Activated T-helper 1 cell treated with Interleukin-2 at 50 U/mL for 16 hours (primary cell): ENCODE data around the gene ZNF236.

Experiments
- DNase-seq: peaks from one replicate; pipeline ENCODE4 v3.0.0-alpha.2; 2020; ENCODE audit warnings: low read depth

The ZNF236 gene

DNA sequence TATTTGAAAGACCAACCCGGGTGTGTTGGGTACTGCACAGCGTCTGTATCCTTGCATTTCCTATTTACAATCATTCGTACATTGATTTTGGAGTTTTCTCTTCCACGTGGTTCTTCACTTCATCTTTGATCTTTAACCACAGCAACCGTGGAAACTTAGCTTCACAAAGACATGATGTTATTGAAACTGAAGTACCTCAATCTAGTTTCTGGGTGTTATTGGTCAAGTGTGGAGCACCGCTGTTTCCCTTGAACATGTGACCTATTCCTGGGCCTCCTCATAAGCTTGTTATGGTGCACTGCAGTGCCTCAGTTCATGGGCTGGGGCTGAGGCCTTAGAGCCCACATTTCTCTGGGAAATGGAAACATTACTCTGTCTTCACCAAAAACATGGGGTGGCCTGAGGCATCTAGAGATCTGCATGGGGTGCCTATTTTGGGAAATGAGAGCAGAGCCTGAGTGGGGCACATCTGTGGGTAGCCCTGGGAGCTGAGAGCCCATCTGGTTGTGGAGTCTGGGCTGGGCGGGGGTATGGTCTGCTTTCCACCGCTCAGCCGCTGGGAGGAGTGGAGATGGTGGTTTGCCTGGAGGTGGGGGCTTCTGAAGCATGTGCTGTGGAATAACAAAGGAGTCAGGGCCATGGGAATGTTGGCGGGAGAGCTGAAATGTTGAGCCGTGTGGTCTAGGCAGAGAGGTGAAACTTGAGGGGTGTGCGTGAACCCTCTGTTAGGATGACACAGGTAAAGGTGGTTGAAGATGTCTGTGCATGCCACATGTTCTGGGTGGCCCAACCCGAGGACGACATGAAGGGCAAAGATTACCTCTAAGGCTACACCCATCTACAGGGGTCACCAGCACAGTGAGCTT, 37.4 kb downstream of the ZNF236 start:
- DNase-seq: no peak

DNA sequence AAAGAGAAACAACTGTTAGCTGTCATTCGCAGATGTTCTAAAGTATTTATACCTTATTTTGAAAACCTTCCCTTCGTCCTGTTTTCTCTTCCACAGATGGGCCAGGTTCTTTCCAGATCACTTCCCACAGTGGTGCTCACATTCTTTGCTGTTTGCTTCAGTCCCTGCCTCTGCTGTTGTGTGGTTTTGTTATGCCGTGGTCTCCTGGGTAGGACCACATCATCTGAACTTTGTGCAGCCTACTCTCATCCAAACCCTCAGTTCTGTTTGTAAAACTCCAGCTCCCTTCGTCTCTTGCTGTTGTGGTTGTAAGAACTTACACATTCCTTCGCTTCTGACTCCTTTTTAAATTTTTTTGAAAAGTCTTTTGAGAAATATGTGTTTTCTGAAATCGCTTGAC, 38.1 kb downstream of the ZNF236 start:
- DNase-seq: no peak

DNA sequence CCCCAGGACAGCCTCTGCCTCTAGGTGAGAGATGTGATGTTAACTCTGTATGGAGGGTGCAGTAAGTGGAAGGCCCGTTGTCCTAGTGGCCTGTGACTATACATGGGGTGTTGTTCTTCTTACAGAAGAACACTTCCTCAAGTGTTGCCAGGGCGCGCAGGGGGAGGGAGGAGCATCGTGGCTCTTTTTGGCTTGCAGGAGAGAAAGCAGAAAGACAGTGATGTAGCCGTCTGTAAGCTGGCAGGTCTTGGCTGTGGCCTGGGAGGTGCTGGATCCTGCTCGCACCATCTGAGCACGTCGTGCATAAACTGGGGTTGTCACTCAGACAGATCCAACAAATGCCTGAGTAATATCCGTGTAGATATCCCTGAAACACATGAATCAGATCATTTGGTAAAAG, 44.3 kb downstream of the ZNF236 start:
- DNase-seq: no peak

DNA sequence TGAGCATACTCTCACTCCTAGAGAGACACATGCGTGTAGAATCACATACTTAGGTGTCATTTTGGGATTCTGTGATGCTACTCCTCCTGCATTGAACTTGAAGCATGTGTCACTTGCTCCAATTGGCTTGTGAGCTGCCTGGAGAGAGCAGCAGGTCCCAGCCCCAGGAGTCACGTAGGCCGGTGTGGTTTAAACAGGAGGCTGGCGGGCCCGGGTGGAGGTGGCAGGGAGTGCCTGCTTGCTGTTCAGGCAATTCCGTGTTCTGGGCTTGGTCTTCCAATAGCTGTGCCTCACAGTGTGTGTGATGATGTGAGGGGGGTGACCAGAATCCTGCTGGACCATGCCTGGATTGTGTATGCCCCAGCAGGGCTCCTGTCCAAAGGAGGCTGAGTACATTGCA, 51.0 kb downstream of the ZNF236 start:
- DNase-seq: no peak

DNA sequence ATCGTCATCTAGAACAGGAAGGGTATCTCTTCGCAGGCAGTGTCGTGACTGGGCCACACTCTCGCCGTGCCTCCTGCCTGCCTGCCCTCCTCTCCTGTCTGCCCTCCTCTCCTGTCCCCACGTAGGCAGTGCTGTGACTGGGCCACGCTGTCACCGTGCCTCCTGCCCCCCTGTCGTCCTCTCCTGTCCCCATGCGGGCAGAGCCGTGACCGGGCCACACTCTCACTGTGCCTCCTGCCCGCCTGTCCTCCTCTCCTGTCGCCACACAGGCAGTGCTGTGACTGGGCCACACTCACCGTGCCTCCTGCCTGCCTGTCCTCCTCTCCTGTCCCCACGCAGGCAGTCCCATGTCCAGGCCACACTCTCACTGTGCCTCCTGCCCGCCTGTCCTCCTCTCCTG, 51.4 kb downstream of the ZNF236 start:
- DNase-seq: no peak

DNA sequence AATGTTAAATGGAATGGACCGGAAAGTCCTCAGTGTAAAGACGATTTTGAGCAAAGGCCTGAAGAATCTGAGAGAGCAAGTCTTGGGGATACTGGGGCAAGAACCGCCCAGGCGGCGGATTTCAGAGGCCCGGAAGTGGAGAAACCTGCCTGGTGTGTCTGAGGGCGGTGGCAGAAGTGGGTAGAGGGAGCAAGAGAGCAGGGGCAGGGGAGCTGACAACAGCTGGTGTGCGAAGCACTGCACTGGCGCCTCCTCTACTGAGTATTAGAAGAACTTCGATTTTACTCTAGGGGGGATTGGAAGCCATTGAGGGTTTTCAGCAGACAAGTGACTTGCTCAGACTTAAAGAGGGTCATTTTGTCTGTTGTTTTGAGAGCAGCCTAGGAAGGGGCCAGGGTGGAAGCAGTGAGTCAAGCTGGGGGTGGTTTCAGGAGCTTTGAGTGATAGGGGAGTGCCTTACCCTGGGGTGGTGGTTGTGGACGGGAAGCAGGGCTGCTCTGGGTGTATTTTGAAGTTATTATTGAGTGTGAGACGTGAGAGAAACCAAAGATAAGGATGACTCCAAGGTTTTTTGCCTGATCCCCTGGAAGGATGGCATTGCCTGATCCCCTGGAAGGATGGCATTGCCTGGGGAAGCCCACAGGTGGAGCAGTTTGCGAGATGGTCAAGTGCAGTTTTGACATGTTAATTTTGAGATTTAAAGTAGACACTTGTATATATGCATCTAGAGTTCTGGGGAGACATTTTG, 52.5 kb downstream of the ZNF236 start:
- DNase-seq: no peak

DNA sequence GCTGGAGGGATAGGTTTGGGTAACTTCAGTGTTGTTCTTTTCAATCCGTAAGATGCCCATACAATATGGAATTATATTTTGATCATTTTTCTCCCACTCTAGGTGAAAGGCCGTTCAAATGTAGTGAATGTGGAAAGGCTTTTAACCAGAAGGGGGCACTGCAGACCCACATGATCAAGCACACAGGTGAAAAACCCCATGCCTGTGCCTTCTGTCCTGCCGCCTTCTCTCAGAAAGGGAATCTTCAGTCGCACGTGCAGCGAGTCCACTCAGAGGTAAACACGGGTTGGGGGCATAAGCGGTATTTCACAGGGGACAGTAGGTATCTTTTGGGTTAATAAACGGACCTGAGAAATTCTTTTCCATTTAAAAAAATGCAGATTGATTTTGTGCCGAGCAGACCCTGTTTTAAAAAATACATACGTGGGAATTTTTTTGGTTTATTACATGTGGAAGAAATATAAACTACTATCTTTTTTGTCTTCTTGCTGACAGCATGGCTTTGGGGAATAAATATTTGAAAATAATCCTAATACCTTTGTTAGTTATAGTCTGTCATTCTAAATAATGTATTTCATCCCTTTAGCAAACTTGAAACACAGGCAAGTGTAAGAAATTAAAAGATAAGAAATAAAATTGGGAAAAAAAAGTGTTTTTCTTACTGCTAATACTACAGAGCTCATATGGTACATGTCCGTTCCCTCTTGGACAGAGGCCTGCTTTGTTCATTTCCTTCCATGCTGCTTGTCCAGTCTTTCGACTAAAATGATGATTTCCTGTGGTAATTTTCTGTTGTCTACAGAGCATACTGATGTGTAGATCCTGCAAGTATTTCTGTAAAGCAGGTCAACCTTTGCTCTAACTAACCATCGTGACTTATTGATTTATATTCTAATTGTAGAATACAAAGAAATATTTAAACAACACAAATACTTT, 53.3 kb downstream of the ZNF236 start:
- DNase-seq: no peak

DNA sequence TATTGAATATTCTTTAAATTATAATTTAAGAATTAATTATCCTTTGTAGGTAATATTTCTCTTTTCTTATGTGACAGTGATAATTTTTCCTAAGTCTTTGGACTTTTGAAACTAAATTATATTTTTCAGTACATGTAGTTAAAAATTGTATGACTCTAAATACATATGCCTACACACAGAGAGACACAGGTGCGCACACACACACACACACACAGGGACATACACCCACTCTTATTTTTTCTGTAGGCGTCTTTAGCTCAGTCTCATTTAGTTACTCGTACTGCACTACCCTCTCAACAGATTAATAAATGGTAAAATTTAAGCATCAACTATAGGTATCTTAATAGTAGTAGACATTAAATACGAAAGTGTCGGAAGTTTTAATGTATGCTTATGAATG, 56.1 kb downstream of the ZNF236 start:
- DNase-seq: no peak

DNA sequence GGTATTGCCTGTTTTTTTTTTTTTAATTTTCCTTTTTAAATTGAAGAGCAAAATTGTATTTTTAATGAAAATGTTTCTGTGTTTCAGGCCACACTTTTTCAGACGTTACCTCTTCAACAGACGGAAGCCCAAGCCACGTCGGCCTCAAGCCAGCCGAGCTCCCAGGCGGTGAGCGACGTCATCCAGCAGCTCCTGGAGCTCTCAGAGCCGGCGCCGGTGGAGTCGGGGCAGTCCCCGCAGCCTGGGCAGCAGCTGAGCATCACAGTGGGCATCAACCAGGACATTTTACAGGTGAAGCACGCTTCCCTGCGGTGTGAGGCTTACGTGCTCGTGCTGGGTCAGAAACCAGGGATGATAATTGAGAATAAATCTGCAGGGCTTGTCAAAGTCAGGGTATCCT, 57.7 kb downstream of the ZNF236 start:
- DNase-seq: no peak

DNA sequence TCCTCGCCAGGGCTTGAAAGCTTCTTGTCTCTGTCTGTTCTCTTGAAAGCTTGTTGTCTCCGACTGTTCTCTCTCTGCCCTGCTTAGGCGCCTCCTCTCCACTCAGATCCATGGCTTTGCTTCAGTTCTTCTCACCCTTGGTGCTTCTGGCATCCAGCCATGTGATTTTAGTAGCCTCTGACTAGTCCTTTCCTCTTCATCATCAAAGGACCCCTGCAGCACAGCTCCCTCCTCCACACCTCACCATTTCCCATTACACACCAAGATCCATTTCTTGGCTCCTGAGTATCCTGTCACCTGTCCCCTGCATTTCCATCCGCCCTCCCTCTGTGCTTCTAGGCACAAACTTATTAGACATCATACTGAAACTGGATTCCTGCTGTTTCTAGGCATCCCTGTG, 59.4 kb downstream of the ZNF236 start:
- DNase-seq: no peak

DNA sequence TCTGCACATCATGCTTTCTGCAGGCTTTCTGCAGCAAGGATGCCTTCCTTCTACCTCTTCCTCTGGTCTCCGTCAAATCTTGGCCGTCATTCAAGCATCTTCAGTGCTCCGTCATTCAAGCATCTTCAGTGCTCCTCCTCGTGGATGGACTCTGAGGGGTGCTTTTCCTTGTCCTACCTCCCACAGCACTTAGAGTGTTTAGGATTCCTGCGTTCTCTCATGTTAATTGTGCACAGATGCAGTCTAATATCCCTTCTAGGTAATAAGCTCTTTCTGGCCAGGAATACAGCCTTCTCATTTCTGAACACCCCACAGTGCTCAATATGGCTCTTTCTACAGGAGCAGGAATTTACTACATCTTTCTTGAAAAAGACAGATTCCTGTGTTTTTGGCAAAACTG, 59.8 kb downstream of the ZNF236 start:
- DNase-seq: no peak

DNA sequence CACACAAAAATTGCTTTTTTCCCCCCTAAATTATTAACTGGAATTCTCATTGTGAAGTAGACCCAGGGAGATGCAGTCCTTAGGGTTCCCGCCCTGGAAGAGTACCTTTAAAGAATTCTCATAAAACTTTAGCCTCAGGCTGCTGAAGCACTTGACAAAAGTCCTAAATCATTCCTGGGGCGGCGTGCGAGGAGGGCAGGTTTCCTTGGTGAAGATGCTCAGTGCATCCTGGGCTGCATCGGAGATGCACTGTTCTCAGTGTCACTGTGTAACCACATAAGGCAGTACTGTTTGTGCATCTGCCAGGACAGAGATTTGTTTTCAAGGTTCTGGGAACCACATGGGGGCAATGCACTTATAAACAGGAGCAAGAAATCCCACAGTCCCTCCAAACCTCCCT, 62.6 kb downstream of the ZNF236 start:
- no peak for DNase-seq

DNA sequence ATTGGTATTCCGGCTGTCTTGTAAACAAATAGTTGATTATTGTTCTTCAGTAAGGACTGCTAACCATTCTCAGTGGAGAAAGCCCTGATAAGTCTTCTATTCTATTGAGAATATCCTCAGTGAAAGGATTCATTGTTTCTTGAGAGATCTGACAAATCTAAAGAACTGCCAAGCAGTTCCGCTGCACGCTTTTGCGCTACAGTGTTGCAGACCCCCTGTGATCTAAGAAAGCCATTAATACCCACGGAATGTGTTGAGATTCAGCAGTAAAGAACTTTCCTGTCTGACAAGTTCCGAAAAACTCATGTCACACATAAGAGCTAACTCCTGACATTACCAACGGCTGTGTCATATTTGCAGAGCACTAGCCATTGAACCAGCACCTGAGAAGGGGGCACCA, 63.8 kb downstream of the ZNF236 start:
- DNase-seq: no peak

DNA sequence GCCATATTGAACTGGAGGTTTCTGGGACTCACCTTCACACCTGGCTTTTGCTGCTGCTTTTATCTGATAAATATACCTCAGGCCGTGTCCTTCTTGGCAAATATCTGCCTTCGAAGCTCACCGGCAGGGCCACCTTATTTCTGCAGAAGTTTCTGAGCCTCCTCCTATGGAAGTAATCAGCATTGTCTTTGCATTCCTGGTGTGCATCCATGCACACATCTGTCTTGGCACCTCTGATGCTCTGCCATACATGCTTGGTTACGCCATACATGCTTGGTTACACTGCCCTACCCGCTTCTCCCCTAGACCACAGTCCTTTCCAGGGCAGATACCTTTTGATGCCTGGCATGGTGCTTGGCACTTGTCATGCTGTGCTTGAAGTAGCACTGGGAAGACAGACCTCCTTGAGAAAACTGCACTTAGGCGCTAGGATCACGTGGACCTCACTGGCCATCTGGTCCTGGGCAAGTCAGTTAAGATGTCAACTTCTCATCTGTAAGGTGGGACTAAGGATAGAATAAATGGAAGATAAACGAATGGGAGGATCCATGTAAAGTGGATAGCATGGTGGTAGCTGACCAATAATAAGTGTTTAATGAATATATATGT, 66.8 kb downstream of the ZNF236 start:
- no peak for DNase-seq

DNA sequence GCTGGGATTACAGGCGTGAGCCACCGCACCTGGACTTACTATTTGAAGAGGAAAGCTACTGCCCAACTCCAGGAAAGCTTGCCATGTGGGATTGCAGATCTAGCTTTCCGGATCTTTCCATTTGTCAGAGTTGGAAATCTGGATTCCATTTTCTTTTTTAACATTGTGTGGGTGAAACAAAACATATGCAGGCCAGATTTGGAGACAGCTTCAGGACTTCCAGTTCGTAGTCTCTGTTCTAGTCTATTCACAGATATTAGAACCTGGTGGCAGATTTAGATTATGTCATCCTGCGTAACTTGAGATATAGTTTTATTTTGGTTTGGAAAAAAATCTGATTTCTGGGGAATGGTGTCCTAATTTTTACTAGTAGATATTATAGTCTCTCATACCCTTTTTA, 70.5 kb downstream of the ZNF236 start:
- no peak for DNase-seq

DNA sequence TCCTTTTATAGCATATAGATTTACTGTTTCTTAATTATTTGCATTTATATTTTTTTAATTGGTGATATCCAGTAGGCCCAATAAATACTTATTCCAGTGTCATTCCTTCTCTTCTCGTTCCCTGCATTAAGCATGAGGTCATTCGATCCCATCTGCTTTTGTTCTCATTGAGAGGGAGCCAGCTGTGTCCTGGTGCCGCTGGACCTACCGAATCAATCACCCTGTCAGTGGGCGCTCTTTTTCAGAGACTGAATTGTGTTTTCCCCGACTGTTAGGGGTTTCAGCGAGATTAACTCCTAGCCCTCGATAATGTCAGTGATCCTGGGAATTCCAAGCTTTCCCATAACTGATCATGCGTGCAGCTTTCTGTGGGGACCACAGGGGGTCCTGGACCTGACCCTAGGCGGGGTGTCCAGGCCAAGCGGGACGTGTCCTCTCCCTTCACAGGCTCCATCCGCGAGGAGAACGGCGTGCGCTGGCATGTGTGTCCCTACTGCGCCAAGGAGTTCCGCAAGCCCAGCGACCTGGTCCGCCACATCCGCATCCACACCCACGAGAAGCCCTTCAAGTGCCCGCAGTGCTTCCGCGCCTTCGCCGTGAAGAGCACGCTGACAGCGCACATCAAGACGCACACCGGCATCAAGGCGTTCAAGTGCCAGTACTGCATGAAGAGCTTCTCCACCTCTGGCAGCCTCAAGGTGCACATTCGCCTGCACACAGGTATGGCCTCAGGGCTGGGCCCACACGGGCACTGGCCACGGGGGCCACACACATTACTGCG, 72.4 kb downstream of the ZNF236 start:
- DNase-seq: no peak

DNA sequence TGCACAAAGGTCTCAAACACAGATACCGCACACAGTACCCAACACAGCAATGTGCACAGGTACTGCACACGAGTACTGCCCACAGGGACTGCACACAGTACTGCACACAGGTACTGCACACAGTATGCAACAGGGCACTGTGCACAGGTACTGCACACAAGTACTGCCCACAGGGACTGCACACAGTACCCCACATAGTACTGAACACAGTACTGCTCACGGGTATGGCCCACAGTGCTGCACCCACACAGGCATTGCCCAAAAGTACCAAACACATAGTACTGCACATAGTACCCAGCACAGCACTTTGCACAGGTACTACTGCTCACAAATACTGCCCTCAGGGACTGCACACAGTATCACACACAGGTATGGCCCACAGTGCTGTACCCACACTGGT, 73.1 kb downstream of the ZNF236 start:
- no peak for DNase-seq

DNA sequence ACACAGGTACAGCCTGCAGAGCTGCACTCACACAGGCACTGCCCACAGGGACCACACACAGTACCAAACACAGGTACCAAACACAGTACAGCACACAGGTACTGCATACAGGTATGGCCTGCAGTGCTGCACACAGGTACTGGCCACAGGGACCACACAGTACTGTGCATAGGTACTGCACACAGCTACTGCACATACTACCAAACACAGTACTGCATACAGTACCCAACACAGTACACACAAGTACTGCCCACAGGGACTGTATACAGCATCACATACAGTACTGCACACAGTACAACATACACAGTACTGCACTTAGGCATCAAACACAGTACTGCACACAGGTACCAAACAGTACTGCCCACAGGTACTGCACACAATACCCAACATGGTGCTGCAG, 74.3 kb downstream of the ZNF236 start:
- no peak for DNase-seq

DNA sequence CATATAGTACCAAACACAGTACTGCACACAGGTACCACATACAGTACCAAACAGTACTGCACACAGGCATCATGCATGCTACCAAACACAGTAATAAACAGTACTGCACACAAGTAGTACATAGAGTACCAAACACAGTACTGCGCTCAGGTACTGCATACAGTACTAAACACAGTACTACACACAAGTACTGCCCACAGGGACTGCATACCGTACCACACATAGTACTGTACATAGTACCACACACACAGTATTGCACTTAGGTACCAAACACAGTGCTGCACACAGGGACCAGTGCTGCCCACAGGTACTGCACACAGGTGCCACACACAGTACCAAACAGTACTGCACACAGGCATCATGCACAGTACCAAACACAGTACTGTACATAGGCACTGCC, 74.9 kb downstream of the ZNF236 start:
- no peak for DNase-seq

DNA sequence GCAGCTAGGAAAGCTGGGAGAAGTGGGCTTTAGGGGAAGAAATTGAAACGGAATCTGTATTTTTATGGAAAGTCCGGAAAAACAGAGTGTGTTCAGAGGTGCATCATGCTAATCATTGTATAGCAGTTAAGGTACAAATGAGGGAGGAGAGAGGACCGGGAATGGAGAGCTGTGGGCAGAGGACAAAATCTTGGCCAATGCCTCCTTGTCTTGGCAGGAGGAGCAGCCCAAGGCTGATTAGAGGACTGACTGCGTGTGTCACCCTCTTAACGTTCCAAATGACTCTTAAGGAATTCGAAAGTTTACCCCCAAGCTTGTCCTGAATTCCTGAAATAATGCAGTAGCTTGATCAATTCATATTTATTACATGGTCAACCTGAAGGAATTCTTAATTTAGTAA, 81.0 kb downstream of the ZNF236 start:
- no peak for DNase-seq

DNA sequence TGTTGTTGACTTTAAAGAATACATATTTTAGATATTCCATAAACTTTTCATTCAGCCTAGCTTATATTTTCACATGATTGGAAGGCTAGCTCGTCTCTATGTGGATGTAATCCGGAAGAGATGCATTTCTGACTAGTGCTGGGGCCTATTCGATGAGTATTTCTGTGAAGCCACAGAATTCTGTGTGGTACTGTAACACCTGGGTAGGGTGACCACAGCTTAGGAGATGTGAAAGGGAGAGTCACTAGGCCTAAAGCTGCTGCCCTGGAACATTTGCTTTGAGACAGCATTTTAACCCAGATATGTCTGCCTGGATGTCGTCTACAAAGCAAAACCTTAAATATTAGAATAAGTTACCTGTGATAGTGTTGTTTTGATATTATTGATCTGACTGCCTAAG, 83.5 kb downstream of the ZNF236 start:
- no peak for DNase-seq
